ENCODE measurements around the gene UBE2V1.

The UBE2V1 gene

DNA sequence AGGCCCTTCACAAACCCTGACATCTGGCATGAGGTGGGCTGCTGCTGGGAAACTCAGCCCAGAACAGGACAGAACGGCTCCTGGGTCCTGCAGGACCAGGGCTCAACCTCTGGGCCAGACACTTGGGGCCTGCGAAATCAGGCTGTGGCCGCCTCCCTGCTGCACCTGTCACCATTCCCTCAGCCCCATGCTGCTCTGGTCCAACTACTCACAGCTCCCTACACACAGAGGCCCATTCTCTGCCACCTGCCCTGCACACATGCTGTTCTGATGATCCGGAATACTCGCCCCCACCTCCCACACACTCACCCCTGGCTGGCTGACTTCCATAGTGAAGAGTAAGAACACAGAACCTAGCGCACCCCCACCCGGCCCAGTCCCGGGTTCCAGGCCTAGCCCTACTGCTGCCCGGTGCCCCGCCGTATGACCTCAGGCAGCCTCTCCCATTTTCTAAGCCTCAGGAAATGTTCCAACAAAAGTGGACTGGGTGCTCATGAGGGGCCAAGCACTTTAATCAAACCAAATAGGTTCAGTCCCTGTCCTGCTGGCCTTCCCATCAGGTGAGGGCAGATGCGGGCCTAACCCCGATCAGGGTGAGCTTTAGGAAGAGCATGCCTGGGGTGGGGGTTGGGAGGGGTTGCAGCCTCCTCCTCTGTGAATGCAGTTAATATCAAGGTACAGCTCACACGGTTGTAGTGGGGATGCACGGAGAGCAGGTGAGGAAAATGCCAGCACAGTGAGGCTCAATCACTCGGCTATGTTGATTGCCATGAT is 36.7 kb upstream of the UBE2V1 start:
- POLR2A ChIA-PET, result no interaction called here

DNA sequence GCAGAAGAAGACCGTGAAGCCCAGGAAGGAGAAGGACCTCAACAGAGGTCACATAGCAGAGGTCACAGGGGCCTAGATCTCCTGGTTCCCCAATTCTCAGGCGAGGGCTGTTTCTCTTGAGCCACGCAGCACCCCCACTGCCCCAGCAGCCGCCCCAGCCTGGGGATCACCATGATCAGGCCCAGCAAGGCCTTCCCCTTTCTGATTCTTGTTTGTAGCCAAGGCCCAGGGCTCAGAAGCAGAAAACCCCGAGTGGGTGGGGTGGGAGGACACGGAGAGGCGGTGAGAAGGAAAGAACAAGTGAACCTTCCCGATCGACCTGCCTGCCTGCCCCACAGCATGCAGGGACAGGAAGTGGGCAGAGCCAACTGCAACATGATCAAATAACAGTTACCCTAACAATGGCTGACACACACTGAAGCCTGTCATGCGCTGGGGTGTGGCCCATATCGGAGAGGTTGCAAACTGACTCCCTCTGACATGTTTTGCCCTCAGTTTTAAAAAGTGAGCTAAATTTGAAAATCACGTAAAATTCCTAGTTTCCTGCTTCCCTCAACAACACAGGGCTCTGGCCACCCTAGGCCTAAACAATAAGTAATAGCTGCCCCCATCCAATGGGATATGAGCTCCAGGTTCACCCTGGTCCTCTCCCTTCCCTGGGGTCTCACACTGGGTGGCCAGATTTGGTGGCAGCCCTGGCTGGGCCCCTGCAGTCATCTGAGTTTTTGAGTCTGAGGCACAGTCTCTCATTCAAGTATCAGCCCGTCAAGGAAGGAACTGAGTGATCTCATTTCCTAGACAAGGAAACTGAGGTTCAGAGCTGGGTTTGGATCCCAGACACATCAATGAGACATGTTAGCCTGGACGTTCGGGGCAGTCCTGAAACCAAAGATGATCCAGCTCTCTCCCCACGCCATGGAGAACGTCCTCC is 34.0 kb upstream of the UBE2V1 start:
- POLR2A ChIA-PET, result interaction anchor here (0.9 kb wide), 1 partner anchor 31 kb away, joined by 3 read pairs; no protein-coding TSS in a partner anchor
- CTCF ChIA-PET, result no interaction called here
- DNase-seq (ENCODE audit: extremely low spot score), result no peak
- TF ChIP-seq ZNF384 (IDR thresholded peaks at IDR 0.05) (no peak), ELF4 (IDR thresholded peaks at IDR 0.05) (no peak), ARNT (IDR thresholded peaks at IDR 0.05) (no peak), L3MBTL2 (conservative IDR thresholded peaks at IDR 0.05) (no peak), FOXK2 (IDR thresholded peaks at IDR 0.05) (no peak), LEF1 (IDR thresholded peaks at IDR 0.05; ENCODE audit: borderline replicate concordance) (no peak), CTBP1 (IDR thresholded peaks at IDR 0.05; ENCODE audit: borderline replicate concordance) (no peak), FOXA1 (IDR thresholded peaks at IDR 0.05) (no peak), HDGF (IDR thresholded peaks at IDR 0.05; ENCODE audit: borderline replicate concordance) (no peak), NFRKB (IDR thresholded peaks at IDR 0.05) (no peak)
- TF ChIP-seq, protein P1, sequence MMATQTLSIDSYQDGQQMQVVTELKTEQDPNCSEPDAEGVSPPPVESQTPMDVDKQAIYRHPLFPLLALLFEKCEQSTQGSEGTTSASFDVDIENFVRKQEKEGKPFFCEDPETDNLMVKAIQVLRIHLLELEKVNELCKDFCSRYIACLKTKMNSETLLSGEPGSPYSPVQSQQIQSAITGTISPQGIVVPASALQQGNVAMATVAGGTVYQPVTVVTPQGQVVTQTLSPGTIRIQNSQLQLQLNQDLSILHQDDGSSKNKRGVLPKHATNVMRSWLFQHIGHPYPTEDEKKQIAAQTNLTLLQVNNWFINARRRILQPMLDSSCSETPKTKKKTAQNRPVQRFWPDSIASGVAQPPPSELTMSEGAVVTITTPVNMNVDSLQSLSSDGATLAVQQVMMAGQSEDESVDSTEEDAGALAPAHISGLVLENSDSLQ (IDR thresholded peaks at IDR 0.05), result no peak

More for the DNA sequence above, 36.7 kb upstream of the UBE2V1 start:
- TF ChIP-seq ELF4 (IDR thresholded peaks at IDR 0.05) (no peak), FOXA1 (IDR thresholded peaks at IDR 0.05) (no peak), FOXM1 (IDR thresholded peaks at IDR 0.05; ENCODE audit: borderline replicate concordance) (no peak), ZNF384 (IDR thresholded peaks at IDR 0.05) (no peak), HDGF (IDR thresholded peaks at IDR 0.05; ENCODE audit: borderline replicate concordance) (no peak), SP1 (IDR thresholded peaks at IDR 0.05) (no peak), TARDBP (IDR thresholded peaks at IDR 0.05) (no peak), BHLHE40 (IDR thresholded peaks at IDR 0.05; ENCODE audit: borderline replicate concordance) (no peak), CTBP1 (IDR thresholded peaks at IDR 0.05; ENCODE audit: borderline replicate concordance) (no peak), ARNT (IDR thresholded peaks at IDR 0.05) (no peak), NFRKB (IDR thresholded peaks at IDR 0.05) (no peak), L3MBTL2 (conservative IDR thresholded peaks at IDR 0.05) (no peak), SUZ12 (IDR thresholded peaks at IDR 0.05) (no peak), LEF1 (IDR thresholded peaks at IDR 0.05; ENCODE audit: borderline replicate concordance) (no peak), FOXK2 (IDR thresholded peaks at IDR 0.05) (no peak)
- TF ChIP-seq, protein P1 (IDR thresholded peaks at IDR 0.05), result no peak
- DNase-seq (ENCODE audit: extremely low spot score), result no peak
- CTCF ChIA-PET, result no interaction called here

DNA sequence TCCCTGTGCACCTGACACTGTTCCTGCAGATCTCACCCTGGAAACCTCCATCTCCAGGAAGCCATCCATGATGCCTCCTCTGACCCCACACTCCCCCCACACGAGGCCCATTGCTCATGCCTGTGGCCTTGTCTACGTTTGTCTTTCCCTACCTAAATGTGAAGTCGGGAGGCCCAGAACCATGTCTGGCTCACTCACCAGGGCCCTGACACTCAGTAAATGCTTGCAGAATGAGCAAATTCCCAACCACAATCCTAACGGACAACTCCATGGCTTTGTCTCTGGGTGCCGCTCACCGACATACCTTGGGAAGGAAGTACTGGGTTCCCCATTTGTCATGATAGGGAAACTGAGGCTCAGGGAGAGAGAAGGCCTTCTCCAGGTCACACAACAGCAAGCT is 33.3 kb upstream of the UBE2V1 start:
- no peak for DNase-seq (ENCODE audit: extremely low spot score)
- ChIA-PET POLR2A (no interaction called here), CTCF (no interaction called here)
- TF ChIP-seq TARDBP (IDR thresholded peaks at IDR 0.05), result no peak
- TF ChIP-seq HDGF (IDR thresholded peaks at IDR 0.05; ENCODE audit: borderline replicate concordance), result no peak

DNA sequence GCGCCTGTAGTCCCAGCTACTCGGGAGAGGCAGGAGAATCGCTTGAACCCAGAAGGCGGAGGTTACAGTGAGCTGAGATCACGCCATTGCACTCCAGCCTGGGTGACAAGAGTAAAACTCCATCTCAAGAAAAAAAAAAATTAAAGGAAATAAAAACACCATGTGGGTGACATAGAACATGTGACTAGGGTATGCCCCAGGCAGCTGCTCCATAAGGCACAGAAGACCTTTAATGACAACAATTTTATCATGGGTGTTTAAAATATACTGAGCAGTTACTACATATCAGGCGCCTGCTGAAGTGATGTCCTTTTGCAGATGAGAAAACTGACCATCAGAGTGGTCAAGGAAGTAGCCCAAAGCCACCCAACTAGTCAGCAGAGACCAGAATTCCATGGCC is 32.6 kb upstream of the UBE2V1 start:
- POLR2A ChIA-PET, result interaction anchor here (1.0 kb wide), 1 partner anchor 8 kb away, joined by 4 read pairs; the partner anchor contains the start of gene PEDS1
- TF ChIP-seq ZNF384 (IDR thresholded peaks at IDR 0.05), result no peak
- TF ChIP-seq ARNT (IDR thresholded peaks at IDR 0.05), result no peak
- no peak for TF ChIP-seq SP1 (IDR thresholded peaks at IDR 0.05)
- TF ChIP-seq BHLHE40 (IDR thresholded peaks at IDR 0.05; ENCODE audit: borderline replicate concordance), result no peak
- no peak for TF ChIP-seq NFRKB (IDR thresholded peaks at IDR 0.05)
- no peak for TF ChIP-seq LEF1 (IDR thresholded peaks at IDR 0.05; ENCODE audit: borderline replicate concordance)
- TF ChIP-seq, protein P1 (IDR thresholded peaks at IDR 0.05), result no peak
- no peak for TF ChIP-seq FOXA1 (IDR thresholded peaks at IDR 0.05)
- no peak for TF ChIP-seq FOXK2 (IDR thresholded peaks at IDR 0.05)
- no peak for TF ChIP-seq FOXM1 (IDR thresholded peaks at IDR 0.05; ENCODE audit: borderline replicate concordance)
- no peak for TF ChIP-seq ELF4 (IDR thresholded peaks at IDR 0.05)
- TF ChIP-seq CTBP1 (IDR thresholded peaks at IDR 0.05; ENCODE audit: borderline replicate concordance), result no peak
- no peak for TF ChIP-seq SUZ12 (IDR thresholded peaks at IDR 0.05)
- no peak for TF ChIP-seq HDGF (IDR thresholded peaks at IDR 0.05; ENCODE audit: borderline replicate concordance)
- TF ChIP-seq L3MBTL2 (conservative IDR thresholded peaks at IDR 0.05), result no peak
- no peak for TF ChIP-seq TARDBP (IDR thresholded peaks at IDR 0.05)
- no peak for DNase-seq (ENCODE audit: extremely low spot score)
- CTCF ChIA-PET, result no interaction called here

DNA sequence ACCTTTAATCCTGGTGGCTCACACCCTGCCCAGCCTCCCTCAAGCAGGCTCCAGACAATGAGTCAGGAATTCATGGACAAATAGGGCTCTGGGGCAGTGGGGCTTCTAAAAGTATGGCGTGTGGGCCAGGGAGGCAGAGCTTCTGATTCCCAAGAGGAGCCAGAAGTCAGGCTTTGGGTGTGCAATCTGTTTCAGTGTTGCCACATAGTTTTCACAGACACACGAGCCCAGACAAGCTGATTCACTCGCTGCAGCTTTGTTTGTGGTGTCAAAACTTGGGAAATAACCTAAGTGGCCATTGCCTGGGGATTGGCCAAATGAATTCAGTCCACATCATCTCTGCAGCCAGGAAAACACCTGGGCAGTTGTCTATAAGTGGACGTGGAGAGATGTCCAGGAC is 31.4 kb upstream of the UBE2V1 start:
- no peak for TF ChIP-seq ZNF384 (IDR thresholded peaks at IDR 0.05)
- no peak for TF ChIP-seq HDGF (IDR thresholded peaks at IDR 0.05; ENCODE audit: borderline replicate concordance)
- no peak for TF ChIP-seq SP1 (IDR thresholded peaks at IDR 0.05)
- TF ChIP-seq CTBP1 (IDR thresholded peaks at IDR 0.05; ENCODE audit: borderline replicate concordance), result no peak
- TF ChIP-seq LEF1 (IDR thresholded peaks at IDR 0.05; ENCODE audit: borderline replicate concordance), result no peak
- no peak for TF ChIP-seq FOXA1 (IDR thresholded peaks at IDR 0.05)
- ChIA-PET POLR2A (interaction anchor here (1.0 to 1.3 kb wide), 2 partner anchors 10 to 29 kb away, joined by 6 read pairs; partner anchors contain the start of gene PEDS1), CTCF (no interaction called here)
- DNase-seq (ENCODE audit: extremely low spot score), result no peak
